Measurements from ENCODE around the gene PTK7.
"Not testable (repeated sequence)": the region's sequence is repeated elsewhere in the genome, so short reads cannot be mapped to it uniquely, and the experiment has no call there.

Gene PTK7

GRCh38 chr6:43077333-43077809, 1.3 kb downstream of the PTK7 start:
- Mint-ChIP-seq H3K9me3 (no peaks in the 10 kb centered on the region), H3K27me3 (ENCODE audit: low read depth) (no peaks in the 10 kb centered on the region), H3K27ac (peak overlapping the region; percentile 89 to 90 (median 90)), H3K4me1 (peaks cover 65% of the 10 kb centered on the region), H3K36me3 (ENCODE audit: low read depth) (peaks cover 22% of the 10 kb centered on the region), H3K4me3 (peak overlapping the region; percentile 74 to 88 (median 82))
- TF ChIP-seq CTCF (IDR thresholded peaks at IDR 0.05; ENCODE audit: unreplicated experiment in 3 of 3), result no peak

GRCh38 chr6:43077981-43078511, 1.9 kb downstream of the PTK7 start:
- Mint-ChIP-seq H3K9me3 (no peaks in the 10 kb centered on the region), H3K4me1 (peaks cover 66% of the 10 kb centered on the region), H3K27ac (peak overlapping the region; percentile 89 to 90 (median 90)), H3K36me3 (ENCODE audit: low read depth) (peaks cover 15% of the 10 kb centered on the region), H3K27me3 (ENCODE audit: low read depth) (peaks cover 3% of the 10 kb centered on the region), H3K4me3 (peak overlapping the region; percentile 74 to 88 (median 82))
- TF ChIP-seq CTCF (IDR thresholded peaks at IDR 0.05; ENCODE audit: unreplicated experiment in 3 of 3), result no peak

GRCh38 chr6:43078691-43079090, 2.6 kb downstream of the PTK7 start:
- H3K4me3 Mint-ChIP-seq, result peak overlapping the region; percentile 74 to 88 (median 82)
- peak overlapping the region; percentile 89 to 90 (median 90) for H3K27ac Mint-ChIP-seq
- H3K27me3 Mint-ChIP-seq (ENCODE audit: low read depth), result peaks cover 3% of the 10 kb centered on the region
- peaks cover 71% of the 10 kb centered on the region for H3K4me1 Mint-ChIP-seq
- H3K9me3 Mint-ChIP-seq, result no peaks in the 10 kb centered on the region
- no peak for TF ChIP-seq CTCF (IDR thresholded peaks at IDR 0.05; ENCODE audit: unreplicated experiment in 3 of 3)
- H3K36me3 Mint-ChIP-seq (ENCODE audit: low read depth), result peaks cover 11% of the 10 kb centered on the region

- Mint-ChIP-seq H3K27me3 (ENCODE audit: low read depth) (peaks cover 3% of the 10 kb centered on the region), H3K9me3 (no peaks in the 10 kb centered on the region), H3K27ac (peak overlapping the region; percentile 27 to 73 (median 65)), H3K36me3 (ENCODE audit: low read depth) (peaks cover 5% of the 10 kb centered on the region), H3K4me3 (peak overlapping the region; percentile 46 to 60 (median 48)), H3K4me1 (peaks cover 62% of the 10 kb centered on the region)
- TF ChIP-seq CTCF (IDR thresholded peaks at IDR 0.05; ENCODE audit: unreplicated experiment in 3 of 3), result no peak
These were observed 4.9 kb downstream of the PTK7 start for GRCh38 chr6:43081043-43081442.

GRCh38 chr6:43081922-43082321, 5.8 kb downstream of the PTK7 start:
- H3K4me1 Mint-ChIP-seq, result peaks cover 71% of the 10 kb centered on the region
- not testable (repeated sequence) for H3K27me3 Mint-ChIP-seq (ENCODE audit: low read depth); H3K36me3 Mint-ChIP-seq (ENCODE audit: low read depth); H3K9me3 Mint-ChIP-seq
- peak overlapping the region in 1 of 3 experiments; percentile 44 for H3K27ac Mint-ChIP-seq
- peak overlapping the region in 1 of 3 experiments; percentile 42 for H3K4me3 Mint-ChIP-seq

GRCh38 chr6:43082806-43083655, 6.9 kb downstream of the PTK7 start:
- Mint-ChIP-seq H3K9me3 (no peaks in the 10 kb centered on the region), H3K27me3 (ENCODE audit: low read depth) (peaks cover 3% of the 10 kb centered on the region), H3K27ac (peak overlapping the region; percentile 59 to 90 (median 89)), H3K4me3 (peak overlapping the region in 1 of 3 experiments; percentile 70), H3K36me3 (ENCODE audit: low read depth) (peaks cover 5% of the 10 kb centered on the region), H3K4me1 (peaks cover 71% of the 10 kb centered on the region)
- TF ChIP-seq CTCF (IDR thresholded peaks at IDR 0.05; ENCODE audit: unreplicated experiment in 3 of 3), result no peak
